ENCODE results near the gene APLN. TPM values are rescaled to one million over a fixed set of nuclear protein-coding genes. Genes with fewer than 3 reads are reported as not detected.

APLN gene
- total RNA-seq, 6 donors from 2014 or later: 0.49 to 14.2 (median 1.7) TPM; not detected in 1

DNA sequence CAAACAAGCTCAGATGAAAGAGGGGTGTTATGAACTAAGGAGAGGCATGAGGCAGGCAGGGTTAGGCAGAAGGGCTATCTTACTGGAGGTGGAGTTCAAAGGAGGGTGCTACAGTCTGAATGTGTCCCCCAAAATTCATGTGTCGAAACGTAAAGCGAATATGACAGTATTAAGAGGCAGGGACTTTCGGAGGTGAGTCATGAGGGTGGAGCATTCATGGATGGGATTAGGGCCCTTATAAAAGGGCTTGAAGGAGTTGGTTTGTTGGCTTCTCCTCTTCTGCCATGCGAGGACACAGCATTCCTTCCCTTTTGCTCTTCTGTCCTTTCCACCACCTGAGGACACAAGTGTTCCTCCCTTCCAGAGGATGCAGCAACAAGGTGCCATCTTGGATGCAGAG is 22.9 kb downstream of the APLN start:
- WGBS, 2 donors: 85 to 87% methylated on average over 5 of the region's 5 CpGs

GRCh38 chrX:129629837-129630236 is 24.9 kb downstream of the APLN start:
- Histone ChIP-seq H3K4me3 (no peak overlapping the region), H3K36me3 (no peaks in the 10 kb centered on the region), H3K9me3 (no peaks in the 10 kb centered on the region), H3K27ac (no peak overlapping the region), H3K27me3 (no peaks in the 10 kb centered on the region), H3K4me1 (no peaks in the 10 kb centered on the region)
- DNase-seq (no peak), ATAC-seq (ENCODE audit: low FRiP score in 2 of 2) (no peak)
- 74 to 98% methylated on average over 7 of the region's 7 CpGs for WGBS, 2 donors
- TF ChIP-seq POLR2AphosphoS5 (IDR thresholded peaks at IDR 0.05) (no peak), EP300 (IDR thresholded peaks at IDR 0.05) (no peak), POLR2A (IDR thresholded peaks at IDR 0.05) (no peak), CTCF (IDR thresholded peaks at IDR 0.05) (no peak)

More for the DNA sequence above, 22.9 kb downstream of the APLN start:
- no peak overlapping the region for H3K27ac ChIP-seq
- no peaks in the 10 kb centered on the region for H3K4me1 ChIP-seq
- H3K36me3 ChIP-seq: no peaks in the 10 kb centered on the region
- H3K4me3 ChIP-seq: no peak overlapping the region
- no peaks in the 10 kb centered on the region for H3K27me3 ChIP-seq
- TF ChIP-seq CTCF (IDR thresholded peaks at IDR 0.05): no peak
- TF ChIP-seq POLR2A (IDR thresholded peaks at IDR 0.05): no peak
- TF ChIP-seq POLR2AphosphoS5 (IDR thresholded peaks at IDR 0.05): no peak
- ATAC-seq (ENCODE audit: low FRiP score in 2 of 2) (peak in 1 of 2 donors; percentile 49), DNase-seq (no peak)
- no peaks in the 10 kb centered on the region for H3K9me3 ChIP-seq

DNA sequence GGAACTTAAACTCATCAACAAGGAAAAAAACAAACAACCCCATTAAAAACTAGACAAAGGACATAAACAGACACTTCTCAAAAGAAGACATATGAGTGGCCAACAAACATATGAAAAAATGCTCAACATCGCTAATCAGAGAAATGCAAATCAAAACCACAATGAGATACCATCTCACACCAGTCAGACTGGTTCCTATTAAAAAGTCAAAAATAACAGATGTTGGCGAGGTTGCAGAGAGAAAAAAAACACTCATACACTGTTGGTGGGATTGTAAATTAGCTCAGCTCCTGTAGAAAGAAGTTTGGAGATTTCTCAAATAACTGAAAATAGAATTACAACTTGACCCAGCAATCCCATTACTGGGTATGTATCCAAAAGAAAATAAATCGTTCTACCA is 28.7 kb downstream of the APLN start:
- Histone ChIP-seq H3K9me3 (no peaks in the 10 kb centered on the region), H3K36me3 (no peaks in the 10 kb centered on the region), H3K27ac (no peak overlapping the region), H3K4me3 (no peak overlapping the region), H3K4me1 (no peaks in the 10 kb centered on the region), H3K27me3 (no peaks in the 10 kb centered on the region)
- TF ChIP-seq EP300 (IDR thresholded peaks at IDR 0.05): no peak
- TF ChIP-seq POLR2A (IDR thresholded peaks at IDR 0.05): no peak
- TF ChIP-seq POLR2AphosphoS5 (IDR thresholded peaks at IDR 0.05): no peak
- TF ChIP-seq CTCF (IDR thresholded peaks at IDR 0.05): no peak
- WGBS, 2 donors: 56 to 61% methylated on average over 3 of the region's 3 CpGs
- no peak for DNase-seq
- no peak for ATAC-seq (ENCODE audit: low FRiP score in 2 of 2)

- TF ChIP-seq EP300 (IDR thresholded peaks at IDR 0.05): no peak
- TF ChIP-seq POLR2AphosphoS5 (IDR thresholded peaks at IDR 0.05): no peak
- TF ChIP-seq POLR2A (IDR thresholded peaks at IDR 0.05): no peak
- no peak for TF ChIP-seq CTCF (IDR thresholded peaks at IDR 0.05)
- Histone ChIP-seq H3K36me3 (no peaks in the 10 kb centered on the region), H3K9me3 (no peaks in the 10 kb centered on the region), H3K4me3 (no peak overlapping the region), H3K27me3 (no peaks in the 10 kb centered on the region), H3K27ac (no peak overlapping the region), H3K4me1 (no peaks in the 10 kb centered on the region)
- DNase-seq (no peak), ATAC-seq (ENCODE audit: low FRiP score in 2 of 2) (no peak)
- 65 to 81% methylated on average over 4 to 10 of the region's 10 CpGs for WGBS, 2 donors
Observed at GRCh38 chrX:129622757-129623301, 31.9 kb downstream of the APLN start.

GRCh38 chrX:129618997-129619396 is 35.8 kb downstream of the APLN start:
- no peaks in the 10 kb centered on the region for H3K27me3 ChIP-seq
- no peaks in the 10 kb centered on the region for H3K36me3 ChIP-seq
- no peaks in the 10 kb centered on the region for H3K4me1 ChIP-seq
- ATAC-seq (ENCODE audit: low FRiP score in 2 of 2): no peak
- no peak for TF ChIP-seq CTCF (IDR thresholded peaks at IDR 0.05)
- TF ChIP-seq POLR2A (IDR thresholded peaks at IDR 0.05): no peak
- no peak for TF ChIP-seq POLR2AphosphoS5 (IDR thresholded peaks at IDR 0.05)
- no peak for TF ChIP-seq EP300 (IDR thresholded peaks at IDR 0.05)
- H3K9me3 ChIP-seq: no peaks in the 10 kb centered on the region
- no peak overlapping the region for H3K27ac ChIP-seq
- DNase-seq: no peak
- no peak overlapping the region for H3K4me3 ChIP-seq
- 64 to 87% methylated on average over 3 to 4 of the region's 4 CpGs for WGBS, 2 donors
